ENCODE data around the gene CAMK2B. TPM values are rescaled to one million over a fixed set of nuclear protein-coding genes. Genes with fewer than 3 reads are reported as not detected.

CAMK2B gene
- total and polyA plus RNA-seq, 2 of the 13 experiments (the other 11 are each of a cell fraction or from before 2014, with no cell fraction given), result 0.27 to 0.48 TPM

DNA sequence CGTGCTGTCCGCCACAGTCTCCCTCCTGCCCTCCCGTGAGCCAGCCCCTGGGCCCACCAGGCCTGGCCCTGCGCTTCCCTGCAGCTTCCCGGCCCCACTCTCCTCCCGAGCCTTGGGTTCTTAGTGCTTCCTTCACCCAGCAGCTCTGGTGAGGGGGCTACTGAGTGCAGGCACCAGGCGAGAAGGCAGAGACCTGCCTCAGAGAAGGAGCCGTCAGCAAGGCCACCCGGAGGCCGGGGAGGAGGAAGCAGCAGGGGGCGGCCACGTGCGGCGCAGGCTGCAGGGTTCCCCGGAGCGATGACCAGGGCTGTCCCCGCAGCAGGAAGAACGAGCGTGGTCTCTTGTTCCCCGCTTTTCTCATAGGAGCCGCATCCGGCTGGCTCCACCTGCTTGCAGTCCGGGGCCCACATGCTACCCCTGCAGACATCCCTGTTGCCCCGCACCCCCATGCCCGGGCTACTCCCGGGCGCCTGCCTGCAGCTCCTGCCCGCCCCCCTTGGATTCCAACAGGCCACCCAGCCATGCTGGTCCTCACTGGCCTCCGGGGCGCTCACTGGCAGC lies 104.1 kb downstream of the CAMK2B start (continued):
- TF ChIP-seq, protein P1, sequence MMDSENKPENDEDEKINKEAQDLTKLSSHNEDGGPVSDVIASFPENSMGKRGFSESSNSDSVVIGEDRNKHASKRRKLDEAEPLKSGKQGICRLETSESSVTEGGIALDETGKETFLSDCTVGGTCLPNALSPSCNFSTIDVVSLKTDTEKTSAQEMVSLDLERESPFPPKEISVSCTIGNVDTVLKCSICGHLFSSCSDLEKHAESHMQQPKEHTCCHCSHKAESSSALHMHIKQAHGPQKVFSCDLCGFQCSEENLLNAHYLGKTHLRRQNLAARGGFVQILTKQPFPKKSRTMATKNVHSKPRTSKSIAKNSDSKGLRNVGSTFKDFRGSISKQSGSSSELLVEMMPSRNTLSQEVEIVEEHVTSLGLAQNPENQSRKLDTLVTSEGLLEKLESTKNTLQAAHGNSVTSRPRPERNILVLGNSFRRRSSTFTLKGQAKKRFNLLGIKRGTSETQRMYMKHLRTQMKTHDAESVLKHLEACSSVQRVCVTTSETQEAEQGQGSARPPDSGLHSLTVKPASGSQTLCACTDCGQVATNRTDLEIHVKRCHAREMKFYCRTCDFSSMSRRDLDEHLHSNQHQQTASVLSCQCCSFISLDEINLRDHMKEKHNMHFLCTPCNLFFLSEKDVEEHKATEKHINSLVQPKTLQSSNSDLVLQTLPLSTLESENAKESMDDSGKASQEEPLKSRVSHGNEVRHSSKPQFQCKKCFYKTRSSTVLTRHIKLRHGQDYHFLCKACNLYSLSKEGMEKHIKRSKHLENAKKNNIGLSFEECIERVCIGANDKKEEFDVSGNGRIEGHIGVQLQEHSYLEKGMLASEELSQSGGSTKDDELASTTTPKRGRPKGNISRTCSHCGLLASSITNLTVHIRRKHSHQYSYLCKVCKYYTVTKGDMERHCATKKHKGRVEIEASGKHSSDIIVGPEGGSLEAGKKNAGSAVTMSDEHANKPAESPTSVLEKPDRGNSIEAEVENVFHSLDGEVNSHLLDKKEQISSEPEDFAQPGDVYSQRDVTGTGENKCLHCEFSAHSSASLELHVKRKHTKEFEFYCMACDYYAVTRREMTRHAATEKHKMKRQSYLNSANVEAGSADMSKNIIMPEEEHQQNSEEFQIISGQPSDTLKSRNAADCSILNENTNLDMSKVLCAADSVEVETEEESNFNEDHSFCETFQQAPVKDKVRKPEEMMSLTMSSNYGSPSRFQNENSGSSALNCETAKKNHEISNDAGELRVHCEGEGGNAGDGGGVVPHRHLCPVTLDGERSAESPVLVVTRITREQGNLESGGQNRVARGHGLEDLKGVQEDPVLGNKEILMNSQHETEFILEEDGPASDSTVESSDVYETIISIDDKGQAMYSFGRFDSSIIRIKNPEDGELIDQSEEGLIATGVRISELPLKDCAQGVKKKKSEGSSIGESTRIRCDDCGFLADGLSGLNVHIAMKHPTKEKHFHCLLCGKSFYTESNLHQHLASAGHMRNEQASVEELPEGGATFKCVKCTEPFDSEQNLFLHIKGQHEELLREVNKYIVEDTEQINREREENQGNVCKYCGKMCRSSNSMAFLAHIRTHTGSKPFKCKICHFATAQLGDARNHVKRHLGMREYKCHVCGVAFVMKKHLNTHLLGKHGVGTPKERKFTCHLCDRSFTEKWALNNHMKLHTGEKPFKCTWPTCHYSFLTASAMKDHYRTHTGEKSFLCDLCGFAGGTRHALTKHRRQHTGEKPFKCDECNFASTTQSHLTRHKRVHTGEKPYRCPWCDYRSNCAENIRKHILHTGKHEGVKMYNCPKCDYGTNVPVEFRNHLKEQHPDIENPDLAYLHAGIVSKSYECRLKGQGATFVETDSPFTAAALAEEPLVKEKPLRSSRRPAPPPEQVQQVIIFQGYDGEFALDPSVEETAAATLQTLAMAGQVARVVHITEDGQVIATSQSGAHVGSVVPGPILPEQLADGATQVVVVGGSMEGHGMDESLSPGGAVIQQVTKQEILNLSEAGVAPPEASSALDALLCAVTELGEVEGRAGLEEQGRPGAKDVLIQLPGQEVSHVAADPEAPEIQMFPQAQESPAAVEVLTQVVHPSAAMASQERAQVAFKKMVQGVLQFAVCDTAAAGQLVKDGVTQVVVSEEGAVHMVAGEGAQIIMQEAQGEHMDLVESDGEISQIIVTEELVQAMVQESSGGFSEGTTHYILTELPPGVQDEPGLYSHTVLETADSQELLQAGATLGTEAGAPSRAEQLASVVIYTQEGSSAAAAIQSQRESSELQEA (CRISPR knock-in tag; IDR thresholded peaks at IDR 0.05; ENCODE audit: not compliant biosample characterization), result peak; percentile 78
- TF ChIP-seq ERF (CRISPR knock-in tag; IDR thresholded peaks at IDR 0.05) (peak; percentile 79), MIER2 (CRISPR knock-in tag; IDR thresholded peaks at IDR 0.05) (no peak), ZNF17 (CRISPR knock-in tag; IDR thresholded peaks at IDR 0.05) (no peak), HOXA5 (CRISPR knock-in tag; IDR thresholded peaks at IDR 0.05) (peak; percentile 79), KLF9 (CRISPR knock-in tag; IDR thresholded peaks at IDR 0.05; ENCODE audit: low read depth) (no peak), JUNB (CRISPR knock-in tag; IDR thresholded peaks at IDR 0.05; ENCODE audit: borderline replicate concordance) (no peak), PITX1 (CRISPR knock-in tag; IDR thresholded peaks at IDR 0.05) (peak; percentile 70; the same call in 1 of the 2 replicates)
- TF ChIP-seq, protein P2, sequence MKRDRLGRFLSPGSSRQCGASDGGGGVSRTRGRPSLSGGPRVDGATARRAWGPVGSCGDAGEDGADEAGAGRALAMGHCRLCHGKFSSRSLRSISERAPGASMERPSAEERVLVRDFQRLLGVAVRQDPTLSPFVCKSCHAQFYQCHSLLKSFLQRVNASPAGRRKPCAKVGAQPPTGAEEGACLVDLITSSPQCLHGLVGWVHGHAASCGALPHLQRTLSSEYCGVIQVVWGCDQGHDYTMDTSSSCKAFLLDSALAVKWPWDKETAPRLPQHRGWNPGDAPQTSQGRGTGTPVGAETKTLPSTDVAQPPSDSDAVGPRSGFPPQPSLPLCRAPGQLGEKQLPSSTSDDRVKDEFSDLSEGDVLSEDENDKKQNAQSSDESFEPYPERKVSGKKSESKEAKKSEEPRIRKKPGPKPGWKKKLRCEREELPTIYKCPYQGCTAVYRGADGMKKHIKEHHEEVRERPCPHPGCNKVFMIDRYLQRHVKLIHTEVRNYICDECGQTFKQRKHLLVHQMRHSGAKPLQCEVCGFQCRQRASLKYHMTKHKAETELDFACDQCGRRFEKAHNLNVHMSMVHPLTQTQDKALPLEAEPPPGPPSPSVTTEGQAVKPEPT (CRISPR knock-in tag; IDR thresholded peaks at IDR 0.05; ENCODE audit: low read depth), result peak; percentile 75
- TF ChIP-seq, protein P3, sequence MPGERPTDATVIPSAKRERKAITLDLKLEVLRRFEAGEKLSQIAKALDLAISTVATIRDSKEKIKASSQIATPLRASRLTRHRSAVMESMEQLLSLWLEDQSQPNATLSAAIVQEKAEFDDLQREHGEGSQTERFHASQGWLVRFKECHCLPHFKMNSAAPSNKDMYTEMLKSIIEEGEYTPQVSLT (CRISPR knock-in tag; IDR thresholded peaks at IDR 0.05; ENCODE audit: borderline replicate concordance, low read depth), result no peak
- TF ChIP-seq, protein P4, sequence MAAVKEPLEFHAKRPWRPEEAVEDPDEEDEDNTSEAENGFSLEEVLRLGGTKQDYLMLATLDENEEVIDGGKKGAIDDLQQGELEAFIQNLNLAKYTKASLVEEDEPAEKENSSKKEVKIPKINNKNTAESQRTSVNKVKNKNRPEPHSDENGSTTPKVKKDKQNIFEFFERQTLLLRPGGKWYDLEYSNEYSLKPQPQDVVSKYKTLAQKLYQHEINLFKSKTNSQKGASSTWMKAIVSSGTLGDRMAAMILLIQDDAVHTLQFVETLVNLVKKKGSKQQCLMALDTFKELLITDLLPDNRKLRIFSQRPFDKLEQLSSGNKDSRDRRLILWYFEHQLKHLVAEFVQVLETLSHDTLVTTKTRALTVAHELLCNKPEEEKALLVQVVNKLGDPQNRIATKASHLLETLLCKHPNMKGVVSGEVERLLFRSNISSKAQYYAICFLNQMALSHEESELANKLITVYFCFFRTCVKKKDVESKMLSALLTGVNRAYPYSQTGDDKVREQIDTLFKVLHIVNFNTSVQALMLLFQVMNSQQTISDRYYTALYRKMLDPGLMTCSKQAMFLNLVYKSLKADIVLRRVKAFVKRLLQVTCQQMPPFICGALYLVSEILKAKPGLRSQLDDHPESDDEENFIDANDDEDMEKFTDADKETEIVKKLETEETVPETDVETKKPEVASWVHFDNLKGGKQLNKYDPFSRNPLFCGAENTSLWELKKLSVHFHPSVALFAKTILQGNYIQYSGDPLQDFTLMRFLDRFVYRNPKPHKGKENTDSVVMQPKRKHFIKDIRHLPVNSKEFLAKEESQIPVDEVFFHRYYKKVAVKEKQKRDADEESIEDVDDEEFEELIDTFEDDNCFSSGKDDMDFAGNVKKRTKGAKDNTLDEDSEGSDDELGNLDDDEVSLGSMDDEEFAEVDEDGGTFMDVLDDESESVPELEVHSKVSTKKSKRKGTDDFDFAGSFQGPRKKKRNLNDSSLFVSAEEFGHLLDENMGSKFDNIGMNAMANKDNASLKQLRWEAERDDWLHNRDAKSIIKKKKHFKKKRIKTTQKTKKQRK (IDR thresholded peaks at IDR 0.05; ENCODE audit: low read length), result no peak
